ENCODE data around the gene DOCK9. TPM values are rescaled to one million over a fixed set of nuclear protein-coding genes. Genes with fewer than 3 reads are reported as not detected.

Gene DOCK9
- total and polyA plus RNA-seq, 2 donors (not counting 1 experiment from before 2014, with no cell fraction given), result 18.5 to 28.0 TPM

GRCh38 chr13:98890186-98890585 is 87.7 kb downstream of the DOCK9 start:
- Histone ChIP-seq H3K9me3 (ENCODE audit: control extremely low read depth in 1 of 3, control insufficient read depth in 2 of 3, insufficient read depth in 1 of 3, low read length in 2 of 3) (no peaks in the 10 kb centered on the region), H3K4me3 (ENCODE audit: control extremely low read depth in 1 of 5, extremely low read depth in 1 of 5, insufficient read depth in 1 of 5, low read depth in 2 of 5, low read length in 4 of 5) (no peak overlapping the region), H3K27ac (ENCODE audit: low read length in 2 of 2) (no peak overlapping the region), H3K27me3 (replicated peaks in 1 of 4; ENCODE audit: control extremely low read depth in 1 of 4, control insufficient read depth in 3 of 4, insufficient read depth in 4 of 4, low read length in 3 of 4) (no peaks in the 10 kb centered on the region), H3K36me3 (replicated peaks in 1 of 2; ENCODE audit: control extremely low read depth in 1 of 2, control insufficient read depth in 1 of 2, extremely low read depth in 1 of 2, insufficient read depth in 2 of 2, low read length in 1 of 2) (peaks cover 0 to 2% of the 10 kb centered on the region in 2 experiments), H4K20me1 (ENCODE audit: control insufficient read depth, insufficient read depth, low read length, poor library complexity, severe bottlenecking) (no peaks in the 10 kb centered on the region), H3K9ac (ENCODE audit: low read length) (no peak overlapping the region), H3K4me2 (replicated peaks; ENCODE audit: low read depth, low read length, poor library complexity, severe bottlenecking) (no peak overlapping the region), H3K79me2 (ENCODE audit: control insufficient read depth, insufficient read depth, low read length) (no peaks in the 10 kb centered on the region), H2AFZ (ENCODE audit: insufficient read depth, low read depth, low read length, poor library complexity, severe bottlenecking) (no peak overlapping the region), H3K4me1 (ENCODE audit: control insufficient read depth in 2 of 2, insufficient read depth in 2 of 2, low read length in 2 of 2) (peaks cover 7 to 11% of the 10 kb centered on the region in 2 donors)
- ChIA-PET CTCF (no interaction called here), POLR2A (no interaction called here)
- TF ChIP-seq, protein P1, sequence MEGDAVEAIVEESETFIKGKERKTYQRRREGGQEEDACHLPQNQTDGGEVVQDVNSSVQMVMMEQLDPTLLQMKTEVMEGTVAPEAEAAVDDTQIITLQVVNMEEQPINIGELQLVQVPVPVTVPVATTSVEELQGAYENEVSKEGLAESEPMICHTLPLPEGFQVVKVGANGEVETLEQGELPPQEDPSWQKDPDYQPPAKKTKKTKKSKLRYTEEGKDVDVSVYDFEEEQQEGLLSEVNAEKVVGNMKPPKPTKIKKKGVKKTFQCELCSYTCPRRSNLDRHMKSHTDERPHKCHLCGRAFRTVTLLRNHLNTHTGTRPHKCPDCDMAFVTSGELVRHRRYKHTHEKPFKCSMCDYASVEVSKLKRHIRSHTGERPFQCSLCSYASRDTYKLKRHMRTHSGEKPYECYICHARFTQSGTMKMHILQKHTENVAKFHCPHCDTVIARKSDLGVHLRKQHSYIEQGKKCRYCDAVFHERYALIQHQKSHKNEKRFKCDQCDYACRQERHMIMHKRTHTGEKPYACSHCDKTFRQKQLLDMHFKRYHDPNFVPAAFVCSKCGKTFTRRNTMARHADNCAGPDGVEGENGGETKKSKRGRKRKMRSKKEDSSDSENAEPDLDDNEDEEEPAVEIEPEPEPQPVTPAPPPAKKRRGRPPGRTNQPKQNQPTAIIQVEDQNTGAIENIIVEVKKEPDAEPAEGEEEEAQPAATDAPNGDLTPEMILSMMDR (IDR thresholded peaks at IDR 0.05), result no peak
- TF ChIP-seq EZH2 (IDR thresholded peaks at IDR 0.05; ENCODE audit: borderline replicate concordance, insufficient read depth, low read depth, low read length, poor library complexity, severe bottlenecking), result no peak
- H3K27ac Mint-ChIP-seq, result no peak overlapping the region
- ATAC-seq (ENCODE audit: low read depth) (no peak), DNase-seq (no peak)
- 90% methylated on average over 8 of the region's 8 CpGs for WGBS (ENCODE audit: insufficient coverage)
- no peak overlapping the region for H3K4me3 Mint-ChIP-seq
- peaks cover 9% of the 10 kb centered on the region for H3K4me1 Mint-ChIP-seq
- H3K27me3 Mint-ChIP-seq, result no peaks in the 10 kb centered on the region
- no peaks in the 10 kb centered on the region for H3K9me3 Mint-ChIP-seq (ENCODE audit: insufficient read depth)
- intact Hi-C loops (cut with micrococcal nuclease), result no loop called here

DNA sequence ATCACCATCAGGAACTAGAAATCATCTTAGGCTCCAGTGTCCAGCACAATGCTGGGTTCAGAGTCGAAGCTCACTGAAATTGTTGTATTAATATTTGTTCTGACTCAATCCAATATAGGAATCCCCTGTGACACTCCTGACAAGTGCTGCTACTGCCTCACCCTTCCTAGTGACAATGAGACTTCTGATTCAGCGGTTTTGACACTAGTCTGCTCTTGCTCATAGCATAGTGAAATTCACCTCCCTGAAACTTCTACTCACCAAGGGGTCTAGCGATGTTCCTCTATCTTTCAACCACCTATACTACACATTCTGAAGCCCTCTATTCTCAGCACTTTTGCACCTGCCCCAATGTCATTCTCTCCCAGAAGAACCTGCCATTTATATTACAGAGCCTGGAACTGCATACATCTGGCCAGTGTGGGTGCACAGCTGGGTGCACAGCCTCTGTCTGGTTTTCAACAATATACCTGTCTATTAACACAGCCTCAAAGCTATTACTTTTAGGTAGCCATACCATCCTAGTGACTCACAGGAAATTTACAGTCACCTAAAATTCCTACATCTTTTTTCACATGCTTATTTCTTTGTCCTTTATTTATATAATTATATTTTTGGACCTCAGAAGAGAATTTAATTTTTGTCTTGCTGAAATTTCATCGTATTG is 88.3 kb downstream of the DOCK9 start:
- no peak for TF ChIP-seq EZH2 (IDR thresholded peaks at IDR 0.05; ENCODE audit: borderline replicate concordance, insufficient read depth, low read depth, low read length, poor library complexity, severe bottlenecking)
- TF ChIP-seq, protein P1 (IDR thresholded peaks at IDR 0.05), result no peak
- Mint-ChIP-seq H3K4me1 (peaks cover 9% of the 10 kb centered on the region), H3K27ac (no peak overlapping the region), H3K9me3 (ENCODE audit: insufficient read depth) (no peaks in the 10 kb centered on the region), H3K27me3 (no peaks in the 10 kb centered on the region), H3K4me3 (no peak overlapping the region)
- intact Hi-C loops (cut with micrococcal nuclease), result no loop called here
- 95% methylated on average over 2 of the region's 4 CpGs for WGBS (ENCODE audit: insufficient coverage)
- H3K4me2 ChIP-seq (replicated peaks; ENCODE audit: low read depth, low read length, poor library complexity, severe bottlenecking), result no peak overlapping the region
- H3K36me3 ChIP-seq (replicated peaks in 1 of 2; ENCODE audit: control extremely low read depth in 1 of 2, control insufficient read depth in 1 of 2, extremely low read depth in 1 of 2, insufficient read depth in 2 of 2, low read length in 1 of 2), result peaks cover 0 to 2% of the 10 kb centered on the region in 2 experiments
- H3K4me3 ChIP-seq (ENCODE audit: control extremely low read depth in 1 of 5, extremely low read depth in 1 of 5, insufficient read depth in 1 of 5, low read depth in 2 of 5, low read length in 4 of 5), result no peak overlapping the region
- no peak overlapping the region for H3K27ac ChIP-seq (ENCODE audit: low read length in 2 of 2)
- DNase-seq (no peak), ATAC-seq (ENCODE audit: low read depth) (no peak)
- no peaks in the 10 kb centered on the region for H3K27me3 ChIP-seq (replicated peaks in 1 of 4; ENCODE audit: control extremely low read depth in 1 of 4, control insufficient read depth in 3 of 4, insufficient read depth in 4 of 4, low read length in 3 of 4)
- H3K9ac ChIP-seq (ENCODE audit: low read length), result no peak overlapping the region
- no peaks in the 10 kb centered on the region for H3K9me3 ChIP-seq (ENCODE audit: control extremely low read depth in 1 of 3, control insufficient read depth in 2 of 3, insufficient read depth in 1 of 3, low read length in 2 of 3)
- H4K20me1 ChIP-seq (ENCODE audit: control insufficient read depth, insufficient read depth, low read length, poor library complexity, severe bottlenecking), result no peaks in the 10 kb centered on the region
- CTCF ChIA-PET, result no interaction called here
- no peak overlapping the region for H2AFZ ChIP-seq (ENCODE audit: insufficient read depth, low read depth, low read length, poor library complexity, severe bottlenecking)
- POLR2A ChIA-PET, result no interaction called here
- H3K79me2 ChIP-seq (ENCODE audit: control insufficient read depth, insufficient read depth, low read length), result no peaks in the 10 kb centered on the region
- peaks cover 7 to 11% of the 10 kb centered on the region in 2 donors for H3K4me1 ChIP-seq (ENCODE audit: control insufficient read depth in 2 of 2, insufficient read depth in 2 of 2, low read length in 2 of 2)
